Measurements from ENCODE around the gene PEF1. TPM values are rescaled to one million over a fixed set of nuclear protein-coding genes. Genes with fewer than 3 reads are reported as not detected.

PEF1 gene
- total and polyA plus RNA-seq, 2 of the 8 experiments (the other 6 are each of a cell fraction or from before 2014, with no cell fraction given): 35.2 to 69.2 TPM

DNA sequence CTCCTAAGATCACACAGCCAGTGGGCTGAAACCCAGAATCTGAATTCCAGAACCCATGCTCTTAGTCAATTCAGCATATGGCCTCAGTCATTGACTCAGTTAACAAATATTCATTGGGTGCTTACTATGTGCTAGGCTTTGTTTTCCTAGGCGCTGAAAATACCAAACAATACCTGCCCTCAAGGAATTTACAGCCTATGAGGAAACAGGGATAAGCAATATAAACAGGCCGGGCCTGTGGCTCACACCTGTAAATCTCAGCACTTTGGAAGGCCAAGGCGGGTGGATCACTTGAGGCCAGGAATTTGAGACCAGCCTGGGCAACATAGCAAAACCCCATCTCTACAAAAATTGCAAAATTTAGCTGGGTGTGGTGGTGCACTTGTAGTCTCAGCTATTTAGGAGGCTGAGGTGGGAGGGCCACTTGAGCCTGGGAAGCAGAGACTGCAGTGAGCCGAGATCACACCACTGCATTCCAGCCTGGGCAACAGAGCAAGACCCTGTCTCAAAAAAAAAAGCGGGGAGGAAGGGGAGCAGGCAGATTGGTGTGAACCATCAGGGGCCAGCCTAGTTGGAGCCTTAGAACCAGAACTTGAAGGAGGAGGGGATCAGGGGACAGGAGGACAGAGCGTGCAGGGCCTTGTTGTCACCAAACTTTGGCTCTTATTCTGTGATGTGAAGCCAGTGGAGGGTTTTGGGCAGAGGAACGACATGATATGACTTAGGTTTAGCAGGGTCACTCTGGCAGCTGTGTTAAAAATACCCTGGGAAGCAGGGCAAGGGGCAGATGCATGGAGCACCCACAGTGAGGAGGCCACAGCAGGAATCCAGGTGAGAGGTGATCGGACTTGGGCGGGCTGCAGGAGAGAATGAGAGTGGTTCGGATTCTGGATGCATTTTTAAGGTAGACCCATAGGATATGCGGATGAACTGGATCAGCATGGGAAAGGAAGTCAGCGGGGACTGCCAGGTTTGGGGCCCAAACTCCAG, 62.6 kb downstream of the PEF1 start (continued):
- no peak for TF ChIP-seq CHD7 (IDR thresholded peaks at IDR 0.05; ENCODE audit: insufficient replicate concordance, low read length)
- no peak for TF ChIP-seq CBX5 (IDR thresholded peaks at IDR 0.05; ENCODE audit: low read depth, low read length)
- no peak for TF ChIP-seq SP2 (IDR thresholded peaks at IDR 0.05; ENCODE audit: low read length)
- TF ChIP-seq TBP (IDR thresholded peaks at IDR 0.05; ENCODE audit: low read depth, low read length): no peak
- no peak for TF ChIP-seq RFX5 (IDR thresholded peaks at IDR 0.05; ENCODE audit: borderline replicate concordance, low read depth, low read length)
- no peak for TF ChIP-seq POLR2A (IDR thresholded peaks at IDR 0.05; ENCODE audit: control extremely low read depth in 1 of 2, low read depth in 2 of 2, low read length in 2 of 2)
- TF ChIP-seq TAF7 (optimal IDR thresholded peaks at IDR 0.05; ENCODE audit: borderline replicate concordance, low read depth, low read length): no peak
- no peak for TF ChIP-seq CREB1 (IDR thresholded peaks at IDR 0.05)
- TF ChIP-seq SUZ12 (IDR thresholded peaks at IDR 0.05; ENCODE audit: low read length): no peak
- no peak for TF ChIP-seq EGR1 (IDR thresholded peaks at IDR 0.05; ENCODE audit: borderline replicate concordance, low read depth, low read length)
- no peak for TF ChIP-seq MAFK (IDR thresholded peaks at IDR 0.05; ENCODE audit: low read depth, low read length)
